HG03066 (cell line): ENCODE results near the gene CPA4.
"Not testable (repeated sequence)": the region's sequence is repeated elsewhere in the genome, so short reads cannot be mapped to it uniquely, and the experiment has no call there.

Experiments
- ATAC-seq: cut with Tn5 transposase; IDR thresholded peaks from one replicate; pipeline ENCODE4 v1.9.1; 2021; ENCODE audit warnings: low read depth; ENCODE audit not compliant: unreplicated experiment

Gene CPA4

GRCh38 chr7:130299866-130300265, 6.9 kb downstream of the CPA4 start:
- no peak for ATAC-seq

- ATAC-seq, result no peak
Measured at GRCh38 chr7:130301501-130302020, 8.6 kb downstream of the CPA4 start.

GRCh38 chr7:130302649-130303048, 9.7 kb downstream of the CPA4 start:
- no peak for ATAC-seq

- no peak for ATAC-seq
Measured at GRCh38 chr7:130303127-130303526, 10.2 kb downstream of the CPA4 start.

- no peak for ATAC-seq
Measured at GRCh38 chr7:130303551-130303950, 10.6 kb downstream of the CPA4 start.

- no peak for ATAC-seq
Measured at GRCh38 chr7:130303982-130304381, 11.0 kb downstream of the CPA4 start.

- ATAC-seq, result no peak
Measured at GRCh38 chr7:130304878-130305277, 11.9 kb downstream of the CPA4 start.

GRCh38 chr7:130305433-130306042, 12.6 kb downstream of the CPA4 start:
- ATAC-seq, result no peak

- no peak for ATAC-seq
Measured at GRCh38 chr7:130309986-130310385, 17.0 kb downstream of the CPA4 start.

- no peak for ATAC-seq
Measured at GRCh38 chr7:130314305-130314704, 21.3 kb downstream of the CPA4 start.

GRCh38 chr7:130319541-130319940, 26.6 kb downstream of the CPA4 start:
- ATAC-seq, result no peak

GRCh38 chr7:130321542-130322229, 28.7 kb downstream of the CPA4 start:
- not testable (repeated sequence) for ATAC-seq

GRCh38 chr7:130322615-130323014, 29.7 kb downstream of the CPA4 start:
- ATAC-seq, result no peak

- ATAC-seq, result no peak
Measured at GRCh38 chr7:130324306-130324943, 31.5 kb downstream of the CPA4 start.

GRCh38 chr7:130329681-130330080, 36.7 kb downstream of the CPA4 start:
- ATAC-seq, result no peak

- ATAC-seq, result no peak
Measured at GRCh38 chr7:130332259-130333053, 39.5 kb downstream of the CPA4 start.

GRCh38 chr7:130333832-130334231, 40.9 kb downstream of the CPA4 start:
- no peak for ATAC-seq

GRCh38 chr7:130334274-130334673, 41.3 kb downstream of the CPA4 start:
- ATAC-seq, result no peak

- ATAC-seq, result no peak
Measured at GRCh38 chr7:130337410-130337971, 44.5 kb downstream of the CPA4 start.

GRCh38 chr7:130338233-130338632, 45.3 kb downstream of the CPA4 start:
- no peak for ATAC-seq

- ATAC-seq, result no peak
Measured at GRCh38 chr7:130341882-130342281, 48.9 kb downstream of the CPA4 start.
